Spleen (tissue), 7 donors: Measurements from ENCODE around the gene GUCA2B.

Experiments
- CTCF ChIP-seq, 11 experiments: fragments of 200-600 bp in 7 of 11; fragments of 450-650 bp in 4 of 11; sonication (generic) in 4 of 11; IDR thresholded peaks in 8 of 11; conservative IDR thresholded peaks in 3 of 11; 1 replicate in 7 of 11; 2 replicates in 4 of 11; pipeline versions ENCODE4 v1.4.0 to v1.8.0; 2016 to 2021; ENCODE audit warnings: antibody characterized with exemption in 11 of 11, inconsistent platforms in 4 of 11, mild to moderate bottlenecking in 1 of 11
- POLR2A ChIP-seq, 3 donors: fragments of 450-650 bp; IDR thresholded peaks; one replicate each; pipeline ENCODE4 v1.5.1; 2017; ENCODE audit warnings: antibody characterized with exemption in 3 of 3, mild to moderate bottlenecking in 1 of 3
- donor health status: DM: no; HTN: no; CAD: no; lungs with moderate emphysema.
- donor health status: DM: no; HTN: no; CAD: no.
- donor health status: DM: no; HTN: no; CAD: no.

DNA sequence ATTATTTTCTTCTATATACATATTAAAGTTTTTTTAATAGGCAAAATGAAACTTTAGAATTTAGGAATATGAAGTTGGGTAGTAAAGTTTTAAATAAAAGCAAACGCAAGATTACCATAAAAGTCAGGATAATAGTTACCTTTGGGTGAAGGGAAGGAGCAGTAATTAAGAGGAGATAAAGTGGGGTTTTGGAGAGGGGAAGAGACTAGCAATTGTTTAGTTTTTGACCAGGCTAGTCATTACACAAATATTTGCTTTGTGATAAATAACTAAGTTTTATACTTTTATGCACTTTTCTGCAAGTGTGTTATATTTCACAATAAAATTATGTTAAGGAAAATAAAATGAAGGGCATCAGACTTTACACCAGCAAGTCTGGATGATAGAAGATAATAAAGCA, 27.7 kb upstream of the GUCA2B start:
- TF ChIP-seq CTCF (IDR thresholded peaks at IDR 0.05 in 8 of 11, conservative IDR thresholded peaks at IDR 0.05 in 3 of 11) (no peak), POLR2A (IDR thresholded peaks at IDR 0.05) (no peak)
